Activated T-cell treated with anti-CD3 and anti-CD28 coated beads, Interleukin-2, amount 50 U/mL, for 48 hours (primary cell): ENCODE data around the gene RGS14.
"Not testable (repeated sequence)": the region's sequence is repeated elsewhere in the genome, so short reads cannot be mapped to it uniquely, and the experiment has no call there.

Experiments used
- DNase-seq, 2 experiments: peaks; one replicate each; pipeline ENCODE4 v3.0.0-alpha.2; 2020

Gene RGS14

DNA sequence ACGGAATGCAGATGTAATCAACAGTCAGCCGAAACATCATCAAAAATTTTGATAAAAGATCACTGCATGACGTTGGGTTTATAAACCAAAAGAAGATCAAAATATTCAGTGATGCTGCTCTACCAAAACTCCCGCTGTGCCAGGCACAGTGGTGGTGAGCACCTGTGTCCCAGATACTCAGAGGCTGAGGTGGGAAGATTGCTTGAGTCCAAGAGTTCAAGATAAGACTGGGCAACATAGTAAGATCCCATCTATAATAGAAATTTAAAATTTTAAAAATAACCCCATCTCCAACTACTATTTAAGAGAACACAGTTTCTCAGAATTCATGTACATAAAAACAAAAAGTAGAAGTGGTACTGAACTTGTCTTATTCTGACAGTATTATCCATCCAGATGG is 10.0 kb upstream of the RGS14 start:
- DNase-seq, result no peak

GRCh38 chr5:177349362-177349647 is 8.4 kb upstream of the RGS14 start:
- DNase-seq, result no peak

DNA sequence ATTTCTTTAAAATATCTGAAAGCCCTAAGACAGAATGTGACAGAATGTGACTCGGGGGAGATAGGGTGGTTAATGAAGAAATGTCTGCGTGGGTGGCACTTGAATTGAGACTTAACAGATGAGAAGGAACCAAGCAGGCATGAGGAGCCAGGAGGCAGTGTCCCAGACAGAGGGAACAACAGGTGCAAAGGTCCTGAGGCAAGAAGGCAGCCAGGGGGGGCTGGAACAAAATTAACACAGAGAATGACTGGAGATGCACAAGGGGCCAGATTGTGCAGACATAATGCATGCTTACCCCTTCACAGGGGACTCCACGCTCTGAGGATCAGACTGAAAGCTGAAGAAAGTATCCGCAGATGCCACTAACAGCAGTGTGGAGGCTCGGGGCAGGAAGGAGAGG is 8.0 kb upstream of the RGS14 start:
- DNase-seq, result no peak

DNA sequence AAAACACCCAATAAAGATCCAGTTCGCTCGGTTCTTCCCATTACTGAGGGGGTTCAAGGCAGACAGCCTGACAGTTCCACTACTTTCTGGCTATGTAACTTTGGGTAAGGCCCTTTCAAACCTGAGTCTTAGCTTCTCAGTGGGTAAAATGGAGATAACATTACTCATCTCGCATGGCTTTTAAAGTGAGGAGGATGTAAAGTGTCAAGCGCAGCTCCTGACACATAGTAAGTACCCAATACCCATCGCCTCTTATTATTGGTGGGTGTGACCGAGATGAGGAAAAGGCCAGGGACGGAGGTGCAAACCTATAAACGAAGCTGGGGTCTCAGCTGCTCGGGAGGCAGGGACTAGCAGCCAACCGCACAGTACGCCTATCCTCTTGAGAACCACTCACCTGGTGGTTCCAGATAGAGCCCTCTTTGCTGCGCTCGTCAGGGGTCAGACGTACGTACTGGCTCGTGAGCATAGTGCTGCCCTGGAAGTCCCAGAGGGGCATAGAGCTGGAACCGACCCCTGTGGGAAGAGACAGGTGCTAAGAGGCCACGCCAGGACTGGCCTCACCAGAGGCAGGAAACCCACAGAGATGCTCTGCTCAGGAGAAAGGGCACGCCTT is 6.8 kb upstream of the RGS14 start:
- DNase-seq, result no peak

DNA sequence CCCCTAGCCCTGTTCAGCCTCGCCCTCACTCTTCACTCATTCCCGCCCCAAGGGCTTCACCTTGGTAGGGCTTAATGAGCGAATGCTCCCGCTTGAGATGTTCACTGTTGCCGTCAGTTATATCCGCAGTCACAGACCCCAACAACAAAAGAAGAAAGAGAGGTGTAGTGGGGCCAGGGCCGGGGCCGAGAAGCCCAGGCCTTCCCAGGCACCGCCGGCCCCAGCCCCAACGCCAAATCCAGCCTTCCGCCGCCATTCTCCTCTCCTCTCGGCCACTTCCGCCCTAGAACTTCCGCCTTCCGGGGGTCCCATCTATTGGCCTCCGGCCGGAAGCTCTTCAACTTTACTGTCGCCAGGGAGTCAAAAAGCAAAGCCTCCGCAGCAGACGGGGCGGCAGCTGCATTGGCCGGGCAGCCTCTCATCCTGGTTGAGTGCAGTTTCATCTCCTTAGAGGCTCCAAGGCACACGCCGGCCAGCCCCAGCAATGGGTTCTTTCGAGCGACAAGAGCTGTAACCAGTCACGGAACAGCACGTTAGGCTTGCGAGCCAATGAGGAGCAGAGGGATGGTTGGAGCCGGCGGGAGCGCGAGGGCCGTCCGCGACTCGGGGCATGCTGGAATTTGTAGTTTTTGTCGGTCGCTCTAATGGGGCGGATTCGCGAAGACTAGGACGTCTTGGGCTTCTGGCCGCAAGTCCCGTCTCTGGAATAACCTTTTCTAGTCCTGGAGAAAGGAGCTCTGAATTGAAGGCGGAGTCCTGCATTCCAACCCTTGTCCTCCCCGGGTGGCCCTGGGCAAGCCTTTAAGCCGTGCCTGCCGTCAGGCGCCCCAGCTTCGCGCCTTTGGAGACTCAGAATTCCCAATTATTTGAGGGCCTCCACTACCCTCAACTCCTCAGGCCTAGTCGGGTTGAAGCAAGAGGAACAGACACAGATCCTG is 6.1 kb upstream of the RGS14 start, which contains the start of gene LMAN2:
TSS of gene LMAN2 (minus strand) at position 277 of the 938 bp plus-strand sequence. CDS start at position 256, 21 bp downstream.
- peak; percentile 94 to 95 for DNase-seq

GRCh38 chr5:177353093-177353492 is 4.6 kb upstream of the RGS14 start:
- no peak for DNase-seq

GRCh38 chr5:177354256-177354655 is 3.5 kb upstream of the RGS14 start:
- no peak for DNase-seq

DNA sequence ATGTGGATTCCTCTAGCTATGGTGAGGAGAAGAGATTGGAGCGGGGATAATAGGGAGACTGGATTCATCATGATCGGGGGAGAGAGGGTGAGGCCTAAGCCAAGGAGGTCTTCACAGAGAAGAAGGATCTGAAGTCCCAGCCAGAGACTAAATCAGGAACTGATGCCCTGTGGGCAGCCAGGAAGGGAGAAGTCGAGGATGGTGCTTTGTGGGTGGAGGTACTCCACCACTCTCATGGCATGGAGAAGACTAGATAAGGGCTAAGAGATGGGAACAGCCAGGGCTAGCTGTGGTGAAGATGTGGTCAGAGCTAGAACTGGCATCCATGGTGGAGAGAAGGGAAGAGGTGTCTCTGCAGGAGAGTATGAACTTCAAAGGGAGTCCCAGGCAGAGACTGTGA is 3.0 kb upstream of the RGS14 start:
- no peak for DNase-seq

DNA sequence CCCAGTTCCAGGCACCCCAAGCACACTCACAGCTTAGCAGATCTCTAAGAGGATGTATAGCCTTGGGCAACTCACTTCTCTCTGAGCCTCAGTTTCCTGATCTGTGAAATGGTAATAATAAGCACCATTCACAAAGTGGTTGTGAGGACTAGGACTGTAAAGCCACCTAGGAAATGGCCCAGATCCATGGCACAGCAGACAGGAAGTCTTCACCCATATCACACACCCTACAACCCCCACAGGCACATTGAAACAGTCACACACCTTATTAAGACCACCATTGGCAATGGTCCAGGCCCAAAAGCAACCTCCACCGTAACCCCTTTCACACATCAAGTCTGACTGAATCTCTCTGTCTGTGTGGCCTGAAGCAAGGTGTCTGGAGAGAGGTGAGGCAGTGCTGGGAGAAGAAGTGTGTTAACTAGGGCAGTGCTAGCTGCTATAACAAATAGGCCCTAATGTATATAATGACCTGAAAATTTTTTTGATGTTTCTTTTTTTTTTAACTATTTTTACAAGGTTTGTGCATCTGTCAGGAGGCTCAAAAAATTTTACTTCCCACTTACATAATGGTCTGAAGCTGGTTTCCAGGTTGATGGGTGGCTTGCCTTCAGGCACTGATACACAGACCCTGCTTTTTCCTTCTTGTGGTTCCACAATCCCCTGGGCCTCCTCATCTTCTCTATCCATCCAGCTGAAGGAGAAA is 2.4 kb upstream of the RGS14 start:
- DNase-seq, result no peak

- DNase-seq, result no peak
Observed at GRCh38 chr5:177355868-177356168, 1.9 kb upstream of the RGS14 start.

GRCh38 chr5:177356746-177357145 is 978 bp upstream of the RGS14 start:
- no peak for DNase-seq

DNA sequence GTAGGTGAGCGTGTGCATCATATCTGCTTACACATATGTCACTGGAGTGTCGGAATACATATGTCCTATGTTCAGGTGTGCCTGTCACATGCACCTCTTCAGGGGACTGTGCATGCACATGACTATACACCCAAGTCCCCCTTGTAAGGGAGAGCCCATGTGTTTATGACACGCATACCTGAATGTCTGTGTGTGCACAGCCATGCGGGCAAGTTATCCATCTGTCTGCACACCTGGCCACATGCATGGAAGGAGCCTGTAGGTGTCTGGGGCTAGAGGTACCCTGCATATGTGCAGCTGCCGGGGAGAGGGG is 622 bp upstream of the RGS14 start:
- no peak for DNase-seq

GRCh38 chr5:177358370-177358819 is 671 bp downstream of the RGS14 start:
- peak in 1 of 2 experiments; percentile 51 for DNase-seq

GRCh38 chr5:177359451-177359851 is 1.7 kb downstream of the RGS14 start:
- no peak for DNase-seq

GRCh38 chr5:177359860-177360259 is 2.1 kb downstream of the RGS14 start:
- no peak for DNase-seq

GRCh38 chr5:177360740-177361139 is 3.0 kb downstream of the RGS14 start:
- DNase-seq, result not testable (repeated sequence)

- peak in 1 of 2 experiments; percentile 46 for DNase-seq
Observed at GRCh38 chr5:177361418-177362291, 3.9 kb downstream of the RGS14 start.

DNA sequence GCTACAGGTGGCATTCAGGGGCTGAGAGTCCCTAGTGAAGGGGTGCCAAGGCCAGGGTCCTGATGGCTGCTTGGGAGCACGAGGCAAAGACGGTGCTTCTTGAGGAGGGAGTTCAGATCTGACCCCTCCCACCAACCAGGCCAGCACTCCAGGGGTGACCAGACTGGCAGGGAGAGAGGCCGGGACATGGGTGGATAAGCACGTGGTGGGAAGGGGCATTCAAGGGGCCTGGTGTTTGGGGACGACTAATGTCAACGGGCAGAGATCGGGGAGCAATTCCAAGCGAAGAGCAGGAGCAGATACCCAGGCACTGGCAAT is 4.5 kb downstream of the RGS14 start:
- DNase-seq, result no peak

GRCh38 chr5:177362610-177363507 is 5.1 kb downstream of the RGS14 start:
- peak; percentile 80 to 83 for DNase-seq

GRCh38 chr5:177363565-177363964 is 5.8 kb downstream of the RGS14 start:
- no peak for DNase-seq

GRCh38 chr5:177364159-177364962 is 6.6 kb downstream of the RGS14 start:
- DNase-seq, result peak; percentile 65 to 68
